ENCODE data around the gene IGSF6. TPM values are rescaled to one million over a fixed set of nuclear protein-coding genes. Genes with fewer than 3 reads are reported as not detected.
A peak's percentile ranks its signal among the peaks of the same experiment; 100 is the strongest.

The IGSF6 gene
- total and polyA plus RNA-seq, 2 donors (not counting 1 experiment from before 2014, with no cell fraction given): 0.33 to 1.3 TPM

GRCh38 chr16:21600031-21600773, 52.2 kb downstream of the IGSF6 start:
- Histone ChIP-seq H3K9me3 (ENCODE audit: control extremely low read depth in 1 of 3, control insufficient read depth in 2 of 3, insufficient read depth in 1 of 3, low read length in 2 of 3) (no peaks in the 10 kb centered on the region), H3K4me3 (ENCODE audit: control extremely low read depth in 1 of 5, extremely low read depth in 1 of 5, insufficient read depth in 1 of 5, low read depth in 2 of 5, low read length in 4 of 5) (peak overlapping the region; percentile 70 to 95 (median 82)), H3K36me3 (replicated peaks in 1 of 2; ENCODE audit: control extremely low read depth in 1 of 2, control insufficient read depth in 1 of 2, extremely low read depth in 1 of 2, insufficient read depth in 2 of 2, low read length in 1 of 2) (no peaks in the 10 kb centered on the region), H3K79me2 (ENCODE audit: control insufficient read depth, insufficient read depth, low read length) (peaks cover 47% of the 10 kb centered on the region), H3K27me3 (replicated peaks in 1 of 4; ENCODE audit: control extremely low read depth in 1 of 4, control insufficient read depth in 3 of 4, insufficient read depth in 4 of 4, low read length in 3 of 4) (no peaks in the 10 kb centered on the region), H3K4me2 (replicated peaks; ENCODE audit: low read depth, low read length, poor library complexity, severe bottlenecking) (peak overlapping the region; percentile 94), H4K20me1 (ENCODE audit: control insufficient read depth, insufficient read depth, low read length, poor library complexity, severe bottlenecking) (peaks cover 17% of the 10 kb centered on the region), H2AFZ (ENCODE audit: insufficient read depth, low read depth, low read length, poor library complexity, severe bottlenecking) (peak overlapping the region; percentile 96), H3K9ac (ENCODE audit: low read length) (peak overlapping the region; percentile 79), H3K27ac (ENCODE audit: low read length in 2 of 2) (peak overlapping the region; percentile 82 to 83), H3K4me1 (ENCODE audit: control insufficient read depth in 2 of 2, insufficient read depth in 2 of 2, low read length in 2 of 2) (peaks cover 13 to 17% of the 10 kb centered on the region in 2 donors)
- DNase-seq: peak; percentile 68
- Mint-ChIP-seq H3K4me3 (peak overlapping the region; percentile 88), H3K4me1 (peaks cover 40% of the 10 kb centered on the region), H3K27me3 (no peaks in the 10 kb centered on the region), H3K9me3 (ENCODE audit: insufficient read depth) (no peaks in the 10 kb centered on the region), H3K27ac (peak overlapping the region; percentile 94)
- CTCF ChIA-PET: interaction anchor here (1.1 to 1.8 kb wide), 5 partner anchors 10 to 57 kb away, joined by 3 to 9 read pairs (median 4); no protein-coding TSS in a partner anchor
- no peak for TF ChIP-seq CTCF (IDR thresholded peaks at IDR 0.05)
- no peak for TF ChIP-seq EZH2 (IDR thresholded peaks at IDR 0.05; ENCODE audit: borderline replicate concordance, insufficient read depth, low read depth, low read length, poor library complexity, severe bottlenecking)
- intact Hi-C loops (cut with micrococcal nuclease): no loop called here
- ATAC-seq (ENCODE audit: low read depth): peak; percentile 4
- WGBS (ENCODE audit: insufficient coverage): under 1% methylated on average over 49 of the region's 52 CpGs
- POLR2A ChIA-PET: no interaction called here

All from B cell (primary cell).